GM19324 (cell line): Measurements from ENCODE around the gene RGS6.

Experiments used
- ATAC-seq: cut with Tn5 transposase; IDR thresholded peaks from one replicate; pipeline ENCODE4 v1.9.1; 2021; ENCODE audit warnings: mild to moderate bottlenecking, moderate library complexity; ENCODE audit not compliant: unreplicated experiment, low FRiP score

The RGS6 gene

DNA sequence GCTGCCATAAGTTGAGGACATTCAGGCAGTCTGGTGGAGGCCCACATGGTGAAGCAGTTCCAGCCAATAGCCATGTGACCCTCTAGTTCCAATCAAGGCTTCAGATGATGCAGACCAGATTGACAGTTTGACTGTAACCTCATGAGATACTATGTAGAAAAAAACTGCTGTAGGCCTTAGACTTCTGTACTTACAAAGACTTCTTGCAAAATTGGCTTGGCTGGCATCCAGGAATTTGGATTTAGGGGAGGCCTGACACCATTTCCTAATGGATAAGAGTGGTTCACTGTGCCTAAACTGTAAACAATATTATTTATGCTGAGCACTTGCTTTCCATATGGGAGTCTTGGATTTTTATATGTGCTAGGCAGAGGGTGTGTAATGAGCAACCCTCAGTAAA is 76.4 kb downstream of the RGS6 start:
- ATAC-seq = no peak

DNA sequence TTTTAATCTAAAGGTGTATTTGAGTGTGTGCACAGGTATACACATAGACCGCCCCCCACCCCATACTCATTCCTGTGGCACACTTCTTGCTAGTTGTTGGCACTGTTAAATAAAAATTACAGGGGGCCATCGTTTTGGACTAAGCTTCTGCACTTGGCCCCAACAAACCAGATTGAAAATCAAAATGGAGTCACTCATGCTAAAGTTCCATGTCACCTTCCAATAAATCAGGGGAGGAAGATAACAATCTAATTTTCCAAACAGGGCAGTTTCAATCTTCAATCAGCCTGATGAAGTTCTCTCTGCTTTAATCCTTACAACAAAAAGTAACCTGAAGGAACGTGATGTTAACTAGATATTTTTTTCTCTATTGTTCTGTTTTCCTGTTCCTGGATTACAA is 78.2 kb downstream of the RGS6 start:
- ATAC-seq = no peak

DNA sequence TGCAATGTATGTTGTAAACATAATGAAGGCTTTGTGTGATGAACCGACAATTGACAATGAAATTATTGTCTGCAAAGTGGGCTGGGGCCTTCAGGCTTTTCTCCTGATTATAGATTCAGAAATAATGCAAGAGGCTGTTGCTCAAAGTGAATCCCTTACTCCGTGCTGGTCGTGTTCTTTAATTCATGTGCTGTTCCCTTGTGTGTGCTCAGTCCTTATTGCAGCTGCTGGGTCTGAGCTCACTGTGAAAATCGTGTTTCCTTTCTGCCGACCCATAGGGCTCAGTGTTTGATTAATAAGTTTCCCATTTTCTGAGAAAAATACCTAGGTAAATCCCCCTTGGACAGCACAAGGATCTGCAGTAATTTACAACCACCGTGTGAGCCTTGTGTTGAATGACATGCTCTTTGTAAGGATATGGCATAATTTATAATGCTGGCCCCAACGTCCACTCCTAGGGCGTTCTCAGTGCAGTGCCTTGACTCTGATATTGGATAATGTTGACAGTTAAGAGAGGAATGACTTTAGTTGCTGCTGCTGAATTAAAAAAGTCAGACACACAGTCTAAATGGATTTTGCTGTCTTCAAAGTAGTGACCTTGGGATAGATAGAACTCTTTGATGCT is 81.6 kb downstream of the RGS6 start:
- no peak for ATAC-seq

GRCh38 chr14:72014486-72014885 is 82.3 kb downstream of the RGS6 start:
- ATAC-seq = no peak

DNA sequence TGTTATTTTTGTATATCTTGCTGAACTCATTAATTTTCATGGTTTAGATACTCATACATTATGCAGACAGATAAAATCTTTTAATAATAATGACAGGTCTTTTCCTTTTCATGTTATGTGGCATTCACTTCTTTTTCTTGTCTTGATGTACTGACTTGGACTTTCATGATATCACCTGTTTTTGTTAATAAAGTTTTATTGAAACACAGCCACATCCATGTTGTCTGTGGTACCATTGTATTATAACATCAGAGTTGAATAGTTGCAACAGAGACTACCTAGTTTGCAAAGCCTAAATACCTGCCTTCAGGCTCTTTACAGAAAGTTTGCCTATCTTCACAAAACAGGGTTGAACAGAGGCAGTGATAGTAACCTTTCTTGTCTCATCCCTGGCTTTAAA is 85.1 kb downstream of the RGS6 start:
- no peak for ATAC-seq

DNA sequence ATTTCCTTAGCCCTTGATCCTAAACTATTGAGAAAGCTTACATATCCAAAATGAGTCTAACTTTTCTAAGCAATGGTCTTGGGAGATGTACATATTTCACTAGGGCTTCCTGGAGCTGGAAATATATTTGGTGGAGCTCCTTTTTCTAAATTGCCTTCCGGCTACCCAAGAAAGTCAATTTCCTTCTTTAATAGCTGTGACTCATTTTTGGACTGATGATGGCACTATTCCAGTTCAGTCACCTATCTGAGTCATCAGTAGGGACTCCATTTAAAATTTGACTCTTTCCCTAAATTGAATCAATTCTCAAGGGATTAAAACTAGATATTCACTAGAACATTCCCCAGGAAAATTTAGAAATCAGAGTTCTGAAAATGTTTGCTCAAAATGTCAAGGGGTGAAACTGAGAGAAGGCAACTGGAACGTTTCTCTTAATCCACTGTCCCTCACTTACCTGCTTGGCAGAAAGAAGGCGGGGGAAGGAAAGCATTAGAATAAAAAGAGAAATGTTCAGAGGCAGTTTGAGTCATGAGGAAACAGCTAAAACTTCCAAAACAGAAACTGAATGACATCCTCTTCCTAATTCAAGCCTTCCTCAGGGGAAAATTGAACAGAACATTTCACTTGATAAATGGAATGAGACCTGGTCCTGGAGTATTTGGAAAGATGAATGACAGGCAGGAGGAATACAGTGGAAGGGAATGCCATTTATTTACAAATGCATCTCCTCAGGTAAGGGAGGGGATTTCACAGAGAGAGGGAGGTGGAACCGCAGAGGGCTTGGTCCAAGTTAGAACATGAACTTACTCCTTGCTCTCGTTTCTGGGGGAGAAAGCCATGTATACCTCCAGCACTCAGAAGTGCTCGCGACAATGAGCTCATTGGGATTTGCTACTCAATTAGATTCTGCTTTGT is 91.2 kb downstream of the RGS6 start:
- no peak for ATAC-seq

DNA sequence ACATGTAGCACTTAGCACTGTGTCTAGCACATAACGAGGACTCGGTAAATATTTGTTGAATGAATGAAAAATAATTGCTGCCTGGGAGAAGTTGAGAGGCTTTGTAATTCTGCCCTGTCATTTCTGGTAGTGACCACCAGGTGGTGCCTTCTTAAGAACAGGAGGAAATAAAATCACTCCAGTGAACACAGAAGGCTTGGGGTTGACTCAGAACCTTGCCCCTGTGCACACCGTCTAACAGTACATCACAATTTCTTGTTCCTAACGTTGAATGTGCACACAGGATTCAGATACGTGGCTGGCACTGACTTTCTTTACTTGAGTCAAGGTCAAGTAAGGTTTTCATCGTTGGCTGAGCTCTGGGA is 91.8 kb downstream of the RGS6 start:
- ATAC-seq = no peak

- ATAC-seq = no peak
Measured at GRCh38 chr14:72024504-72024903, 92.3 kb downstream of the RGS6 start.

DNA sequence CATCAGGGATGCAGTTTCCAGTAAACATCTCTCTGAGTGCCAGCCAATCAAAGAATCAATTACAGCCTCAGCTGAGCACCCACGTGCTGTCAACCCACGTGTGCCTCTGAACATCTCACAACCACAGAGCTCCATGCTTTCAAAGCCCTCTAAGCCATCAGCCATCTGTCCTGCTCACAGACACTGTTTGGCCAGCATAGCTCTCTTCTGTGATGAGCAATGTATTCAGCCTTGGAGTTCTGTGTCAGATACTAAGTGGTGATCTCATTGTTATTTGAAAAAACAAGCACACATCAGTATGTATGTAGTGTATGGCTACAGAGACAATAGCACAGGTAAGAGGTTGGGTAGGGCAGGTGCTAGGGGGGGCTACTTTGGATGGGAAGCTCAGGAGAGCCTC is 94.3 kb downstream of the RGS6 start:
- no peak for ATAC-seq

- ATAC-seq = no peak
Measured at GRCh38 chr14:72027061-72027460, 94.8 kb downstream of the RGS6 start.

DNA sequence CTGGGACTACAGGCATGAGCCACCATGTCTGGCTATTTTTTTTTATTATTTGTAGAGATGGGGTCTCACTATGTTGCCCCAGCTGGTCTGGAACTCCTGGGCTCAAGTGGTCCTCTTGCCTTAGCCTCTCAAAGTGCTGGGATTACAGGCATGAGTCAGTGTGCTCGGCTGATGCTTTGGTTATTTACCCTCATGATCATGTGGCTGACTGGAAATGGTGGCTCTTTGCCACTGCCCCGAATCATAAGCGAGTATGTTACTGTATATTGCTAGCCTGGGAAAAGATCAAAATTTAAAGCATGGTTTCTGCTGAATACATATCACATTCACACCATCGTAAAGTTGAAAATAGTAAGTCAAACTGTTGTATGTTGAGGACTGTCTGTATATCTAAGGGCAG is 101.1 kb downstream of the RGS6 start:
- ATAC-seq = no peak

GRCh38 chr14:72040528-72040927 is 108.3 kb downstream of the RGS6 start:
- ATAC-seq = no peak

DNA sequence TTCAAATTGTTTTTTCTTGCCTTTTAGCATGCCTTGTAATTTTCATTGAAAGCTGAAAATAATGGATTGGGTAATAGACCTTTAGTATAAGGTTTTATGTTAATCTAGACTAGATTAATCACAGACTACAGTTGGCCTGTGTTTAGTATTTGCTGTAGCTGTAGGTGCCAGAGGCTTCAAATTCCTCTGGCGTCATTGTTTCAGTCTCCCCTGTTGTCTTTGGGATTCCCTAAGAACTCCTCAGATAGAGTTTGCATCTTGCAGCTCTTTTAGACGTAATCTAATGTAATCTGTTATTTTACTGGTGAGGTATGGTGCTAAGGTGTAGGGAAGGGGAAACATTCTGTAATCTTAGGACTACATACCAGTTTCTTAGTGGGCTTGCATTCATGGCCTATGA is 113.0 kb downstream of the RGS6 start:
- no peak for ATAC-seq

DNA sequence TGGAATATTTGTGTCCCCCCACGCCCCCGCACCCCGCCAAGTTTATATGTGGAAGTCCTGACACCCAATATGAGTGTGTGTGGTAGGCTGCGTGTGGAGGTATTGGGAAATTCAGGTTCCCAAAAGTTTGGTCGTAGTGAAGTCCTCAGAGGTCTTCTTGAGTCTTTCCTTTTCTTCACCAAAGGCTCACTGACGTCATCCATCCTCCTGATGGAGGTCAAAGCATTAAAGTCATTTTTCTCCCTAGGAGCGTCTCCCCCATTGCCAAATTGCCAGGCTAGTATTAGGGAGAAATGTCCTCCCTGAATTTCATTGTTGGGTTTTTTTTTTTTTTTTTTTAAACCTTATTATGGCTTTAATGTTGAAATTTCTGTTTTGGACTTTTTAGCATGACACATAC is 113.7 kb downstream of the RGS6 start:
- ATAC-seq = no peak

DNA sequence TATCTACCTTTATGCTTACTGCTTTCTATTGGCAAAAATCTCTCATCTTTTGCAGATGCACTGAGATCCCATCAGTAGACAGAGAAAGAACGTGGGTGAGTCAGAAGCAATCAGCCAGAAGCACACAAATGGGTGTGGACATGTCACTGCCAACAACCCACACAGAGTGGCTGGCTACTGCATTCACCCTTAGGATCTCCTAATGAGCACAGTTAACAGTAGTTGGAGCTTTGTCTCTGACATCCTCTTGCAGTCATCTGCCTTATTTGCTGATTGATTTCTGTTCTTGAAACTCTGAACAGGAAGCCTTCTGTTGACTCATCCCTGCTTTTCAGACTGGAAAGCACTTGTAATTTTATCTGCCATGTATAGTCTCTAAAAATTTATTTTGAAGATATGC is 117.2 kb downstream of the RGS6 start:
- no peak for ATAC-seq

- ATAC-seq = no peak
Measured at GRCh38 chr14:72052356-72052755, 120.1 kb downstream of the RGS6 start.

DNA sequence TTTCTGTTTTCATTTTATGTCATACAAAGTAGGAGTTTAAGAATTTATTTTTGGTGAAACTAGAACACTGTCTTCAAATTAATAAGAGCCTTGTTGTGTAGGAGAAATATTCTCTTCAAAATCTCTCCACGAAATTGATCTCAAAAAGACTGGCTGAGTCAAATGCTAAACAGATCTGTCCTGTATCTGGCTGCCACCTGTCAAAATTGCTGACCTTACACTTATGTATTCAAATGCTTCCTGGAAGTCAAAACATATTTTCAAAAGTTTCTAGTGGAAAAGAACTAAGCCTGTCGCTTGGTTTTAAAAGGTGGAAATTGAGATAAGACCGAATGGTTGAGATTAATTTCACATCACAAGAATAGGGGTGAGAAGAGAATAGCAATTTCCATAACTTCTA is 121.4 kb downstream of the RGS6 start:
- no peak for ATAC-seq

GRCh38 chr14:72054911-72055310 is 122.7 kb downstream of the RGS6 start:
- ATAC-seq = no peak

- ATAC-seq = no peak
Measured at GRCh38 chr14:72057701-72058285, 125.6 kb downstream of the RGS6 start.

DNA sequence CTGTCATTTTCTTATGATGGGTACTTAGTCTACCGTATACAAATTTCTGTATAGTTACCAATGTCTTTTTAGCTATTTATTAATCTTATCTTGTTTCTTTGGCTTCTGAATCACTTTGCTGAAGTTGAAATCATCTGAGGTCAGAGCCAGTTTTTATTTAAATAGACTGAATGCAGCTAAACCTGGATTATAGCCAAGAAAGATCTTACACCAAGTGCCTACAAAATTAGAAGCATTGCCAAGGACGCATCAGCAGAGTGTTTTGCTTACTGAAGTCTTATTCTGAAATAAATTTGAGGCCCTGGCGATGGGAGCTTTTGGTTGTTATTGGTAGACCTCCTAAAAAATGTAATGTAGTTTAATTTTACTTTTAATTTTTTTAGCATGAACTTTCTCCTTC is 128.2 kb downstream of the RGS6 start:
- ATAC-seq = no peak

DNA sequence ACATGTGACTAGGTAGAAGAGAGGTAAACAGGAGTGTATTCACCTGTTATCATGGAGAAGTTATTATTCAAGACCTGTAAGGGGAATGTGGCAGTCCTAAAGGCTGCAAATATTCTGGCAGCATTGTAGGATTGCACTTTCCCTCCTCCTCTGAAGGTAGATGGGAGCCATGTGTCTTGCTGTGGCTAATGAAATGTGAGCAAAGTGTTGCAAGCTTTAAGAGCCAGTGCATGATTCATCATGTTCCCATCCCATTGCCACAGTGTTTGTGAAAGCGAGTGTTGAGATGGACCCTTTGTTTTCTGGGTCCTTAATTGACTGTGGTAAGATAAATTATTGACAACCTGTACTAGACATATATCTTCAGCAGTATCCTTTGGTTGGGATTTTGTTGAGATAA is 128.7 kb downstream of the RGS6 start:
- no peak for ATAC-seq

DNA sequence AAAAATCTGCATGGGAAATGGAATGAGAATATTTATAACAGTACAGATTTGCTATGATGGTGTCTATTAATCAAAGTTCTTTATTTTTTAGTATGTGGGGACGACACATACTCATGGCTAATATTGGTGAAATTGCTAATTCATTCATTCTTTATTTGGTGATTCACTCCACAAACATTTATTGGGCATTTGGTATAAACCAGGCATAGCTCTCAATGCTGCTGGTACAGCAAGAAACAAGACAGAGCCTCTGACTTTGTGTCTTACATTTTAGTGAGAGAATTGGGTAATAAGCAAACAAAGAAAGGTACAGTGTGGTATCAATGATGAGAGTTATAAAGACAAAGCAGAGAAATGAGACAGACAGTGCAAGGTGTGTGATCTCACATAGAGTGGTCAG is 129.5 kb downstream of the RGS6 start:
- ATAC-seq = no peak
